Astrocyte (in vitro differentiated cells and primary cell): ENCODE results near the gene GMDS. TPM values are rescaled to one million over a fixed set of nuclear protein-coding genes. Genes with fewer than 3 reads are reported as not detected.
A peak's percentile ranks its signal among the peaks of the same experiment; 100 is the strongest.

Source experiments
- DNase-seq: peaks from one replicate; pipeline ENCODE4 v3.0.0-alpha.2; 2010; ENCODE audit warnings: low read depth
- FAIRE-seq: peaks from 2 replicates; lab custom pipeline; 2011; peaks lifted over from hg19 to GRCh38; lab: Jason Lieb, UNC
- H2AFZ ChIP-seq: 2 replicates; pipeline ENCODE4 v1.6.0; 2012; ENCODE audit warnings: low read depth, low read length, inconsistent platforms
- H3K27ac ChIP-seq: 2 replicates; pipeline ENCODE4 v1.5.1; 2011; ENCODE audit warnings: low read depth, low read length, inconsistent platforms
- H3K27me3 ChIP-seq: 2 replicates; pipeline ENCODE4 v1.6.0; 2011; ENCODE audit warnings: low read length, inconsistent platforms; ENCODE audit not compliant: insufficient read depth
- H3K36me3 ChIP-seq: 2 replicates; pipeline ENCODE4 v1.5.1; 2011; ENCODE audit warnings: low read length, inconsistent platforms; ENCODE audit not compliant: insufficient read depth
- H3K4me1 ChIP-seq: 2 replicates; pipeline ENCODE4 v1.5.1; 2011; ENCODE audit warnings: low read length, inconsistent platforms; ENCODE audit not compliant: insufficient read depth
- H3K4me2 ChIP-seq: 2 replicates; pipeline ENCODE4 v1.6.0; 2012; ENCODE audit warnings: low read length, inconsistent platforms
- H3K4me3 ChIP-seq: 2 replicates; pipeline ENCODE4 v1.5.1; 2011; ENCODE audit warnings: low read depth, mild to moderate bottlenecking, low read length, inconsistent platforms; ENCODE audit not compliant: insufficient read depth
- H3K79me2 ChIP-seq: 2 replicates; pipeline ENCODE4 v1.6.0; 2012; ENCODE audit warnings: mild to moderate bottlenecking, low read length, inconsistent platforms; ENCODE audit not compliant: insufficient read depth
- H3K9ac ChIP-seq: 2 replicates; pipeline ENCODE4 v1.6.0; 2012; ENCODE audit warnings: mild to moderate bottlenecking, low read length, inconsistent platforms
- H3K9me3 ChIP-seq: 2 replicates; pipeline ENCODE4 v1.5.1; 2012; ENCODE audit warnings: low read depth, mild to moderate bottlenecking, low read length, inconsistent platforms; ENCODE audit not compliant: insufficient read depth
- H4K20me1 ChIP-seq: 2 replicates; pipeline ENCODE4 v1.6.0; 2012; ENCODE audit warnings: low read length, inconsistent platforms; ENCODE audit not compliant: insufficient read depth
- H3K27ac Mint-ChIP-seq: one replicate; pipeline ENCODE4 v1.8.0; 2021; ENCODE audit warnings: mild to moderate bottlenecking, mixed read lengths; ENCODE audit not compliant: unreplicated experiment
- H3K27me3 Mint-ChIP-seq: one replicate; pipeline ENCODE4 v1.8.0; 2021; ENCODE audit warnings: low read depth, mixed read lengths; ENCODE audit not compliant: unreplicated experiment
- H3K36me3 Mint-ChIP-seq: one replicate; pipeline ENCODE4 v1.8.0; 2021; ENCODE audit warnings: low read depth, mixed read lengths; ENCODE audit not compliant: unreplicated experiment
- H3K4me1 Mint-ChIP-seq: one replicate; pipeline ENCODE4 v1.8.0; 2021; ENCODE audit warnings: low read depth, mixed read lengths; ENCODE audit not compliant: unreplicated experiment
- H3K4me3 Mint-ChIP-seq: one replicate; pipeline ENCODE4 v1.8.0; 2021; ENCODE audit warnings: mild to moderate bottlenecking, moderate library complexity, mixed read lengths; ENCODE audit not compliant: unreplicated experiment
- H3K9me3 Mint-ChIP-seq: one replicate; pipeline ENCODE4 v1.8.0; 2021; ENCODE audit warnings: mild to moderate bottlenecking, mixed read lengths; ENCODE audit not compliant: unreplicated experiment
- CTCF ChIP-seq: IDR thresholded peaks from 2 replicates; pipeline ENCODE4 v1.5.1; 2011; ENCODE audit warnings: low read depth, mild to moderate bottlenecking, inconsistent platforms, low read length, moderate library complexity; ENCODE audit not compliant: insufficient read depth
- EZH2 ChIP-seq: IDR thresholded peaks from 2 replicates; pipeline ENCODE4 v1.6.1; 2012; ENCODE audit warnings: mild to moderate bottlenecking, low read length, inconsistent platforms; ENCODE audit not compliant: insufficient read depth
- total RNA-seq: library from RNA; stranded (reverse); gene quantifications from 2 replicates; pipeline ENCODE4 v1.2.1, GENCODE V29; 2021

The GMDS gene
- total RNA-seq, 1 donor from 2014 or later = 9.4 TPM

- peak; percentile 41 for TF ChIP-seq EZH2
- TF ChIP-seq CTCF = no peak
- peaks cover 4% of the 10 kb centered on the region for H3K36me3 Mint-ChIP-seq
- H3K4me1 ChIP-seq = peaks cover 8% of the 10 kb centered on the region
- H3K27me3 Mint-ChIP-seq = peaks cover 69% of the 10 kb centered on the region
- no peak for DNase-seq
- no peaks in the 10 kb centered on the region for H3K36me3 ChIP-seq
- H3K4me2 ChIP-seq = no peak overlapping the region
- H3K4me3 Mint-ChIP-seq = no peak overlapping the region
- no peak overlapping the region for H3K27ac ChIP-seq
- H3K27me3 ChIP-seq = peaks cover 73% of the 10 kb centered on the region
- H4K20me1 ChIP-seq = peaks cover 19% of the 10 kb centered on the region
- H3K27ac Mint-ChIP-seq = no peak overlapping the region
- no peaks in the 10 kb centered on the region for H3K4me1 Mint-ChIP-seq
- H2AFZ ChIP-seq = no peak overlapping the region
- H3K4me3 ChIP-seq = no peak overlapping the region
- peaks cover 2% of the 10 kb centered on the region for H3K79me2 ChIP-seq
- no peak overlapping the region for H3K9ac ChIP-seq
- no peaks in the 10 kb centered on the region for H3K9me3 ChIP-seq
- peaks cover 19% of the 10 kb centered on the region for H3K9me3 Mint-ChIP-seq
- FAIRE-seq = no peak
These were observed 624.8 kb downstream of the GMDS start for GRCh38 chr6:1620504-1621069.

- Mint-ChIP-seq H3K27ac (no peak overlapping the region), H3K4me3 (no peak overlapping the region), H3K36me3 (peaks cover 4% of the 10 kb centered on the region), H3K9me3 (peaks cover 15% of the 10 kb centered on the region), H3K4me1 (no peaks in the 10 kb centered on the region), H3K27me3 (peaks cover 62% of the 10 kb centered on the region)
- TF ChIP-seq CTCF (no peak), EZH2 (peak; percentile 87)
- H3K9ac ChIP-seq = no peak overlapping the region
- H3K4me1 ChIP-seq = peaks cover 7% of the 10 kb centered on the region
- peaks cover 12% of the 10 kb centered on the region for H4K20me1 ChIP-seq
- no peak for FAIRE-seq
- peak overlapping the region; percentile 60 for H2AFZ ChIP-seq
- no peaks in the 10 kb centered on the region for H3K9me3 ChIP-seq
- H3K36me3 ChIP-seq = no peaks in the 10 kb centered on the region
- DNase-seq = no peak
- peak overlapping the region; percentile 60 for H3K4me2 ChIP-seq
- no peak overlapping the region for H3K4me3 ChIP-seq
- peaks cover 8% of the 10 kb centered on the region for H3K79me2 ChIP-seq
- no peak overlapping the region for H3K27ac ChIP-seq
- H3K27me3 ChIP-seq = peaks cover 69% of the 10 kb centered on the region
These were observed 625.5 kb downstream of the GMDS start for GRCh38 chr6:1619673-1620503.
